IMR-90 (cell line): Measurements from ENCODE around the gene ANO1. TPM values are rescaled to one million over a fixed set of nuclear protein-coding genes. Genes with fewer than 3 reads are reported as not detected.

Experiments used
- ATAC-seq: fragments of 200-7000 bp; cut with Tn5 transposase; 2 replicates; pipeline ENCODE4 v1.9.1; 2020; ENCODE audit warnings: low read depth, mild to moderate bottlenecking, moderate library complexity
- BruUV-seq: library from RNA; stranded (reverse); fragments of 400-500 nt; replicated peaks from 2 replicates; lab custom pipeline; 2021; lab: Mats Ljungman, UMichigan
- CTCF ChIA-PET: fragments of 300-600 bp; formaldehyde crosslinking; extraction: SDS; loops from one replicate; lab custom pipeline; 2021; ENCODE audit warnings: antibody characterized with exemption; lab: Yijun Ruan, JAX
- POLR2A ChIA-PET: fragments of 300-600 bp; sonication (Branson Sonifier 250); formaldehyde crosslinking; loops from one replicate; lab custom pipeline; 2022; ENCODE audit warnings: antibody characterized with exemption; ENCODE audit not compliant: unreplicated experiment; lab: Charles Lee
- DNase-seq: peaks from one replicate; pipeline ENCODE4 v3.0.0; 2013
- H2AFZ ChIP-seq: replicated peaks from 2 replicates; pipeline ENCODE3; 2013; ENCODE audit warnings: low read length, mild to moderate bottlenecking; ENCODE audit not compliant: poor library complexity
- H2AK5ac ChIP-seq: 2 replicates; pipeline ENCODE4 v1.6.1; 2013; ENCODE audit warnings: low read depth, low read length, inconsistent platforms
- H2AK9ac ChIP-seq: replicated peaks from 2 replicates; pipeline ENCODE3; 2013; ENCODE audit warnings: mild to moderate bottlenecking, low read depth, low read length, moderate library complexity; ENCODE audit not compliant: poor library complexity
- H2BK120ac ChIP-seq: 2 replicates; pipeline ENCODE4 v1.6.1; 2013; ENCODE audit warnings: low read depth, low read length, inconsistent platforms
- H2BK15ac ChIP-seq: 3 replicates; pipeline ENCODE4 v1.6.1; 2013; ENCODE audit warnings: low read depth, low read length, inconsistent platforms
- H2BK20ac ChIP-seq: 2 replicates; pipeline ENCODE4 v1.6.1; 2013; ENCODE audit warnings: low read depth, mild to moderate bottlenecking, inconsistent platforms, low read length, moderate library complexity
- H2BK5ac ChIP-seq: 2 replicates; pipeline ENCODE4 v1.6.1; 2013; ENCODE audit warnings: mild to moderate bottlenecking, low read depth, low read length, inconsistent platforms; ENCODE audit not compliant: poor library complexity, severe bottlenecking
- H3K14ac ChIP-seq: replicated peaks from 2 replicates; pipeline ENCODE4 v1.6.1; 2013; ENCODE audit warnings: low read depth, low read length, inconsistent platforms
- H3K18ac ChIP-seq: 2 replicates; pipeline ENCODE4 v1.6.1; 2013; ENCODE audit warnings: low read depth, low read length, control low read depth
- H3K23ac ChIP-seq: 2 replicates; pipeline ENCODE4 v1.6.1; 2013; ENCODE audit warnings: low read depth, low read length, inconsistent platforms
- H3K27ac ChIP-seq: 2 replicates; pipeline ENCODE4 v1.5.1; 2013; ENCODE audit warnings: mild to moderate bottlenecking, control low read depth, low read length; ENCODE audit not compliant: insufficient read depth
- H3K27me3 ChIP-seq: 2 replicates; pipeline ENCODE4 v1.6.1; 2013; ENCODE audit warnings: low read length; ENCODE audit not compliant: control insufficient read depth, insufficient read depth
- H3K36me3 ChIP-seq: 2 replicates; pipeline ENCODE4 v1.6.1; 2013; ENCODE audit warnings: low read length, mixed read lengths; ENCODE audit not compliant: control insufficient read depth, insufficient read depth
- H3K4ac ChIP-seq: 2 replicates; pipeline ENCODE4 v1.6.1; 2013; ENCODE audit warnings: low read depth, low read length, inconsistent platforms
- H3K4me1 ChIP-seq: 2 replicates; pipeline ENCODE4 v1.6.1; 2013; ENCODE audit warnings: low read length, mixed read lengths; ENCODE audit not compliant: control insufficient read depth, insufficient read depth
- H3K4me2 ChIP-seq: 2 replicates; pipeline ENCODE4 v1.6.1; 2013; ENCODE audit warnings: low read depth, mild to moderate bottlenecking, control low read depth, low read length, moderate library complexity
- H3K4me3 ChIP-seq: 2 replicates; pipeline ENCODE4 v1.5.1; 2013; ENCODE audit warnings: low read depth, mild to moderate bottlenecking, control low read depth, low read length, moderate library complexity; ENCODE audit not compliant: insufficient read depth
- H3K56ac ChIP-seq: 2 replicates; pipeline ENCODE4 v1.6.1; 2013; ENCODE audit warnings: low read length, inconsistent platforms; ENCODE audit not compliant: insufficient read depth; ENCODE audit errors: extremely low read depth
- H3K79me1 ChIP-seq, 2 experiments: 2 replicates each; pipeline ENCODE4 v1.6.1; 2013; ENCODE audit warnings: low read length in 2 of 2, inconsistent platforms in 1 of 2, low read depth in 1 of 2
- H3K9ac ChIP-seq: 2 replicates; pipeline ENCODE4 v1.6.1; 2013; ENCODE audit warnings: low read depth, low read length, control low read depth
- H3K9me1 ChIP-seq: 2 replicates; pipeline ENCODE4 v1.6.1; 2013; ENCODE audit warnings: low read length, inconsistent platforms; ENCODE audit not compliant: insufficient read depth
- H3K9me3 ChIP-seq: 2 replicates; pipeline ENCODE4 v1.6.1; 2013; ENCODE audit warnings: low read length; ENCODE audit not compliant: control insufficient read depth, insufficient read depth
- H4K20me1 ChIP-seq: 2 replicates; pipeline ENCODE4 v1.6.1; 2013; ENCODE audit warnings: low read length, inconsistent platforms; ENCODE audit not compliant: insufficient read depth
- H4K5ac ChIP-seq: 2 replicates; pipeline ENCODE4 v1.6.1; 2013; ENCODE audit warnings: mild to moderate bottlenecking, low read depth, low read length, control low read depth
- H4K8ac ChIP-seq, 2 experiments: 2 replicates each; pipeline ENCODE4 v1.6.1; 2013; ENCODE audit warnings: low read depth in 2 of 2, low read length in 2 of 2, control low read depth in 1 of 2, inconsistent platforms in 1 of 2
- H4K91ac ChIP-seq: 2 replicates; pipeline ENCODE4 v1.6.1; 2013; ENCODE audit warnings: low read depth, low read length, inconsistent platforms; ENCODE audit not compliant: insufficient read depth
- CTCF ChIP-seq: conservative IDR thresholded peaks from 2 replicates; pipeline ENCODE4 v1.5.1; 2012; ENCODE audit warnings: mild to moderate bottlenecking, low read depth, low read length, improper control_type of control experiment
- MXI1 ChIP-seq: IDR thresholded peaks from 2 replicates; pipeline ENCODE4 v1.6.1; 2012; ENCODE audit warnings: low read depth, mild to moderate bottlenecking, low read length, moderate library complexity, borderline replicate concordance
- SMC3 ChIP-seq: fragments of 150-350 bp; IDR thresholded peaks from 2 replicates; pipeline ENCODE4 v1.6.1; 2016; ENCODE audit warnings: low read depth, mild to moderate bottlenecking, antibody characterized with exemption, low read length, moderate library complexity
- WGBS, 2 experiments: methylation state at CpG; one replicate each; pipeline versions ENCODE4 v1.1.5 to v1.1.7; 2013; ENCODE audit warnings: missing lambda C conversion rate in 2 of 2; ENCODE audit not compliant: insufficient read length in 1 of 2; ENCODE audit errors: extremely low coverage in 2 of 2; 5-methylcytosine and 5-hydroxymethylcytosine counted together
- dilution Hi-C: fragments of 300-500 bp; cut with HindIII; formaldehyde crosslinking; loops from one replicate; pipeline ENCODE4 v1.14.3; 2018; ENCODE audit warnings: low sequenced_read_pairs; ENCODE audit not compliant: unreplicated experiment
- in situ Hi-C: fragments of 300-500 bp; cut with MboI; formaldehyde crosslinking; loops from 3 replicates; pipeline ENCODE4 v1.14.3; 2019; ENCODE audit warnings: low sequenced_read_pairs, inconsistent platforms, mixed read lengths
- intact Hi-C: fragments of 100-400 bp; cut with micrococcal nuclease; formaldehyde crosslinking; loops from 2 replicates; pipeline ENCODE4 v1.10.0; 2022
- polyA plus RNA-seq, 3 experiments: library from polyadenylated mRNA; depleted of rRNA; stranded (reverse); fragments of >200 nt; gene quantifications; 2 replicates each; pipeline ENCODE4 v1.2.3, GENCODE V29; 2012; ENCODE audit warnings: low replicate concordance in 1 of 3
- total RNA-seq: library from RNA; depleted of rRNA; stranded (reverse); fragments of >200 nt; gene quantifications from 2 replicates; pipeline ENCODE4 v1.2.3, GENCODE V29; 2012

ANO1 gene
- total and polyA plus RNA-seq, 2 of the 4 experiments (the other 2 are of a cell fraction), result 4.1 to 10.7 TPM

DNA sequence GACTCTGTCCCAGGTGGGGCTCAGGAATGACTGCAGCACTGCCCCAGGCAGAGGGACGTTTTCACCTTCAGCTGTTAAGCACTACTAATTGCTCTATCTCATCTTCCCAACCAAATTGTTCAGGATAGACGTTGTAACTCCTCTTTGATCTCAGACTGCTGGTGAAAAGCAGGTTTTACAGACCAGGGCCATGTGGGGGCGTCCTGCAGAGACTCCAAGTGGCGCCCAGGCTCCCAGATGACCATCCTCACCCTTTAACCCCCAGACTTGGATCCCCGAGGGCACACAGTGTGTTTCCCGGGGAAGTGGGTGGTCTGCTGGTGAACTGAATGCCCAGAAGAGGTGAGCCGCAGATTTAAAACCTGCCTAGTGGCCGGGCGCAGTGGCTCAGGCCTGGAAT is 148.8 kb downstream of the ANO1 start:
- H2AK5ac ChIP-seq, result no peak overlapping the region
- WGBS, 2 experiments, result 0% methylated on average over 1 of the region's 9 CpGs; no CpG with 5 or more reads in 1 of the 2 experiments

More for the DNA sequence above, 148.8 kb downstream of the ANO1 start:
- Histone ChIP-seq H4K8ac (no peak overlapping the region), H3K27me3 (peaks cover 38% of the 10 kb centered on the region), H3K4me2 (no peak overlapping the region), H3K56ac (no peak overlapping the region), H3K27ac (no peak overlapping the region), H3K23ac (no peak overlapping the region), H3K4me3 (no peak overlapping the region), H3K9ac (no peak overlapping the region), H2BK20ac (no peak overlapping the region), H3K14ac (no peak overlapping the region), H4K91ac (no peak overlapping the region), H3K9me3 (no peaks in the 10 kb centered on the region), H3K4ac (no peak overlapping the region), H3K79me1 (no peaks in the 10 kb centered on the region), H4K20me1 (no peaks in the 10 kb centered on the region), H3K9me1 (no peaks in the 10 kb centered on the region), H3K4me1 (0 out of 2 replicates have a peak, but pooled peaks cover 2% of the 10 kb centered on the region), H2BK120ac (no peak overlapping the region), H2BK15ac (no peak overlapping the region), H4K5ac (no peak overlapping the region), H2AFZ (no peak overlapping the region), H2BK5ac (no peak overlapping the region), H2AK9ac (no peak overlapping the region), H3K36me3 (no peaks in the 10 kb centered on the region), H3K18ac (no peak overlapping the region)
- CTCF ChIA-PET, result no interaction called here
- dilution Hi-C loops, result no loop called here
- TF ChIP-seq CTCF (peak; percentile 23; the same call in 1 of the 2 replicates), MXI1 (no peak), SMC3 (peak; percentile 20; the same call in 1 of the 2 replicates)
- intact Hi-C loops, result no loop called here
- POLR2A ChIA-PET, result no interaction called here
- no TSS peak for BruUV-seq
- in situ Hi-C loops, result no loop called here
- ATAC-seq (no peak; the same call in 1 of the 2 replicates), DNase-seq (no peak)
